Measurements from ENCODE around the gene DDX17. TPM values are rescaled to one million over a fixed set of nuclear protein-coding genes. Genes with fewer than 3 reads are reported as not detected.
A peak's percentile ranks its signal among the peaks of the same experiment; 100 is the strongest.

The DDX17 gene
- total and polyA plus RNA-seq, 10 of the 15 experiments (the other 5 are each of a cell fraction or from before 2014, with no cell fraction given), result 25.2 to 778 (median 266) TPM

DNA sequence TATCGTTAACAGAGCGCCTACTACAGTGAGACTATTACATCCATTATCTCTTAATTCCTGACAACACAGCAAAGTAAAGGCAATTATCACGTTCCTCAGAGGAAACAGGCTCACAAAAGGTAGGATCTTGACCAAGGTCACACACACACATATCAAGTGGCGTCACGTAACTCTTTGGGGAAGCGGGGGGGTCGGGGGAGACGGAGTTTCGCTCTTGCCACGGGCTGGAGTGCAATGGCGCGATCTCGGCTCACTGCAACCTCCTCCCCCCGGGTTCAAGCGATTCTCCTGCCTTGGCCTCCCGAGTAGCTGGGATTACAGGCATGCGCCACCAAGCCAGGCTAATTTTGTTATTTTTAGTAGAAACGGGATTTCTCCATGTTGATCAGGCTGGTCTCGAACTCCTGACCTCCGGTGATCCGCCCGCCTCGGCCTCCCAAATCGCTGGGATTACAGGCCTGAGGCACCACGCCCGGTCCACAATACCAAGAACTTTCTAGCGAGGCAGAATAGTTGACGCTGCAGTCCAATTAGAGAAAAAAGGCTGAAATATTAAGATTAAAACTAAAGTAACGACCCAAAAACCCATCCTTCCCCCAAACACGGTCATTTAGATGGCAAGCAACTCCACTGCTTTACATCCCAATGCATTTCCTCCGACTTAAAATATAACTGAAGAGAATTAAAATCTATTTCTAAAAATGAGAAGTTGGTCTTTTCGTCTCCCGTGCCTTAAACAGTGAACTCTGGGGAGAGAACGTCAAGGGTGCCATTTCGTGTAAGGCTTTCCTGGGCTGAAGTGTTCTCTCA, 1.2 kb downstream of the DDX17 start (continued):
- TF ChIP-seq CEBPZ (IDR thresholded peaks at IDR 0.05; ENCODE audit: low read depth, low read length) (no peak), NFYA (IDR thresholded peaks at IDR 0.05; ENCODE audit: borderline replicate concordance, low read depth, low read length) (no peak), ZBTB33 (IDR thresholded peaks at IDR 0.05) (peak; percentile 40; the same call in 1 of the 2 replicates), SIX5 (IDR thresholded peaks at IDR 0.05; ENCODE audit: low read depth, low read length, severe bottlenecking) (no peak), IKZF1 (conservative IDR thresholded peaks at IDR 0.05) (peak; percentile 48), SUZ12 (IDR thresholded peaks at IDR 0.05; ENCODE audit: unreplicated experiment) (no peak), POLR2AphosphoS5 (IDR thresholded peaks at IDR 0.05; ENCODE audit: low read length) (peak; percentile 72), YY1 (IDR thresholded peaks at IDR 0.05; ENCODE audit: low read depth, low read length) (peak; percentile 84), EZH2 (IDR thresholded peaks at IDR 0.05; ENCODE audit: borderline replicate concordance, control insufficient read depth, low read depth, low read length) (no peak), SRF (IDR thresholded peaks at IDR 0.05; ENCODE audit: low read depth in 2 of 2, low read length in 2 of 2) (no peak), MYC (IDR thresholded peaks at IDR 0.05; ENCODE audit: insufficient read depth, insufficient read length, insufficient replicate concordance, low read length, severe bottlenecking) (no peak), ZNF687 (IDR thresholded peaks at IDR 0.05) (peak; percentile 81), JUND (IDR thresholded peaks at IDR 0.05; ENCODE audit: low read depth, low read length) (no peak)
- TF ChIP-seq, protein P1, sequence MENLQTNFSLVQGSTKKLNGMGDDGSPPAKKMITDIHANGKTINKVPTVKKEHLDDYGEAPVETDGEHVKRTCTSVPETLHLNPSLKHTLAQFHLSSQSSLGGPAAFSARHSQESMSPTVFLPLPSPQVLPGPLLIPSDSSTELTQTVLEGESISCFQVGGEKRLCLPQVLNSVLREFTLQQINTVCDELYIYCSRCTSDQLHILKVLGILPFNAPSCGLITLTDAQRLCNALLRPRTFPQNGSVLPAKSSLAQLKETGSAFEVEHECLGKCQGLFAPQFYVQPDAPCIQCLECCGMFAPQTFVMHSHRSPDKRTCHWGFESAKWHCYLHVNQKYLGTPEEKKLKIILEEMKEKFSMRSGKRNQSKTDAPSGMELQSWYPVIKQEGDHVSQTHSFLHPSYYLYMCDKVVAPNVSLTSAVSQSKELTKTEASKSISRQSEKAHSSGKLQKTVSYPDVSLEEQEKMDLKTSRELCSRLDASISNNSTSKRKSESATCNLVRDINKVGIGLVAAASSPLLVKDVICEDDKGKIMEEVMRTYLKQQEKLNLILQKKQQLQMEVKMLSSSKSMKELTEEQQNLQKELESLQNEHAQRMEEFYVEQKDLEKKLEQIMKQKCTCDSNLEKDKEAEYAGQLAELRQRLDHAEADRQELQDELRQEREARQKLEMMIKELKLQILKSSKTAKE (IDR thresholded peaks at IDR 0.05; ENCODE audit: low read depth, poor library complexity, severe bottlenecking), result no peak
- TF ChIP-seq, protein P2, sequence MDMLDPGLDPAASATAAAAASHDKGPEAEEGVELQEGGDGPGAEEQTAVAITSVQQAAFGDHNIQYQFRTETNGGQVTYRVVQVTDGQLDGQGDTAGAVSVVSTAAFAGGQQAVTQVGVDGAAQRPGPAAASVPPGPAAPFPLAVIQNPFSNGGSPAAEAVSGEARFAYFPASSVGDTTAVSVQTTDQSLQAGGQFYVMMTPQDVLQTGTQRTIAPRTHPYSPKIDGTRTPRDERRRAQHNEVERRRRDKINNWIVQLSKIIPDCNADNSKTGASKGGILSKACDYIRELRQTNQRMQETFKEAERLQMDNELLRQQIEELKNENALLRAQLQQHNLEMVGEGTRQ (IDR thresholded peaks at IDR 0.05; ENCODE audit: borderline replicate concordance, low read depth, low read length), result no peak
